Left kidney (tissue), 2 donors: ENCODE measurements around the gene JAML. TPM values are rescaled to one million over a fixed set of nuclear protein-coding genes. Genes with fewer than 3 reads are reported as not detected.
A peak's percentile ranks its signal among the peaks of the same experiment; 100 is the strongest.

Experiments used
- DNase-seq: peaks from one replicate; pipeline ENCODE4 v3.0.0-alpha.2; 2013
- polyA plus RNA-seq: library from polyadenylated mRNA; unstranded; fragments of 120-200 nt; gene quantifications from one replicate; pipeline ENCODE4 v1.2.1, GENCODE V29; 2013; ENCODE audit not compliant: insufficient read length

JAML gene
- polyA plus RNA-seq, 1 donor, result 1.5 TPM

DNA sequence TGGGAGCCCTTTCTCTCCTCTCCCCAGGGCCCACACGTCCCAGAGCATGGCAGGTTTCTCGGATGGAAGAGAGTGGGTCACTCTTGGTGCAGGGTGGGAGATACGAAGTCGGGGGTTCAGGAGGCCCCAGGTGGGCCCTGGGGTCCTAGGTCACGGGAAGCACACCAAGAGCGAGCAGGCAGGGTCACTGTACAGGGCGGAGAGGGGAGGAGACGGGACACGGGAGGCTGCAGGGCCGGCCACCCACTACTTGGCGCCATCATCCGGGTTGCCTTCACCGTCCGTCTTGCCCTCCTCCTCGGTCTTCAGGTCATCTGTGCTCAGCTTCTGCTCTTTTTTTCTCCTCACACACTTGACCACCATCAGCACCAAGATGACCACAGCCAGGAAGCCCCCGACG lies 58.2 kb downstream of the JAML start:
- DNase-seq, result no peak

- DNase-seq, result no peak
Observed at GRCh38 chr11:118164885-118165284, 59.9 kb downstream of the JAML start.

DNA sequence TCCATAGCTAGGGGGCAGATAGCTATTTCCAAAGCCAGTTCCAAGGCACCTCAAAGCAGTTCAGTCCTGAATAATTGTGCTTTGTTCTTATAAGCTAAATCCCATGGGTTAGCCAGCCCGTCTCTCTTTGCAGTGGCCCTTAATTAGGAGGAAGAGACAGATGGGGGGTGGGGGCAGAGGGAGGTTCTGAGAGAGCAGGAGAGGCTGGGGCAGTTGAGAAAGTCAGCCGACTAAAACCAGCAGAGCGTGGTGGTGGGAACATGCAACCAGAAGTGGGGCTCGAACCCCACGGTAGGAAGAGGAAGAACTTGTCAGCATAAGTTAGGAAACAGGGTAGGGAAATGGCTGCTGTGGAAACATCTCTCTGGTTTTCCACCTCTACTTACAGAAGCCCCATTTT lies 61.3 kb downstream of the JAML start:
- no peak for DNase-seq

DNA sequence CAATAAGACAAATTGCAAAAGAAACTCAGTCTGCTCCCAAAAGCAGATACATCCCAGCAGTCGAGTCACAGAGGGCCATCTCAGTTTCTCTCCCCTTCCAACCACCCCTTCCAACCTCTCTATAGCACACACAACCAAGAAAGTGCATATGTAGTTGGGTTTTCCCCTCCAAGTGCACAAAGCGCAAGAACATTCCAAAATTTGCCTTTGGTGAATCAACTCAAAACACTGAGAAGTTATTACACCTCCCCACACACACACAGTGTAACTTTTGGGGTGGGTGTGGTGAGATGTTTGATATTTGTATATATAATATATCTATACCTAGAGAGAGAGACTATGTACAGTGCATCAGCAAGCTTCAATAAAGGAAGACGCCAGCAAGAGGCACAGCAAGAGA lies 62.0 kb downstream of the JAML start:
- no peak for DNase-seq

GRCh38 chr11:118161786-118162185 lies 63.0 kb downstream of the JAML start:
- no peak for DNase-seq

DNA sequence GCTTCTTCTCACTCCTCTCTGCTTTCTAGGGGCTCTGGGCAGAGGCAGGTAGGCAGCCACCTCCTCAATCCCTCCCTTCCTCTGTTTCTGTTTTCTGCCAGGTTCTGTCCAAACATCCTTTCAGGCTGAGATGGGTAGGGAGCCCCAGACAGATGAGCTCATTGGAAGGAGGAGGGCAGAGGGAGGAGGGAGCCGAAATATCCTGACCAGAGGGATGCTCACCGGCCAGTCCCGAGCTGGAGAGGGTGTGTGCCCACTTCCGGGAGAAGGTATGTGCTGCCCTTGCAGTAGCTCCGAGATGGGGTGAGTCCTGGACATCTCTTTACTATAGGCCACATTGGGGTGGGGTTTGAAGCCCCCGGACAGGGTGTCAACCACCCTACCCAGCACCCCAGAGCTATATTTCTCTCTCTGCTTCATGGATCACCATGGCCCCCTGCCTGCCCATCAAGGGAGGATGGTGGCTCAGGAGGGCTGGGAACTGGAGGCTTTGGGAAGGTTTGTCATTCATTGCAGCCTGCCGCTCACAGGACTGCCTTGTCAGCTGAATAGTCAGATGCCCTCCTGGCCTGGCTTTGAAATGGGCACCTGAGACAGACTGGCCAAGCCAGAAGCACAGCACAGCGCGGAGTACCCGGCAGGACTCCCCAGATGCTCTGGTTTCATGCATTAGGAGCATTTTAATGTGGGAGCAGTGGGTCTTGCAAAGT lies 67.5 kb downstream of the JAML start:
- DNase-seq, result no peak

DNA sequence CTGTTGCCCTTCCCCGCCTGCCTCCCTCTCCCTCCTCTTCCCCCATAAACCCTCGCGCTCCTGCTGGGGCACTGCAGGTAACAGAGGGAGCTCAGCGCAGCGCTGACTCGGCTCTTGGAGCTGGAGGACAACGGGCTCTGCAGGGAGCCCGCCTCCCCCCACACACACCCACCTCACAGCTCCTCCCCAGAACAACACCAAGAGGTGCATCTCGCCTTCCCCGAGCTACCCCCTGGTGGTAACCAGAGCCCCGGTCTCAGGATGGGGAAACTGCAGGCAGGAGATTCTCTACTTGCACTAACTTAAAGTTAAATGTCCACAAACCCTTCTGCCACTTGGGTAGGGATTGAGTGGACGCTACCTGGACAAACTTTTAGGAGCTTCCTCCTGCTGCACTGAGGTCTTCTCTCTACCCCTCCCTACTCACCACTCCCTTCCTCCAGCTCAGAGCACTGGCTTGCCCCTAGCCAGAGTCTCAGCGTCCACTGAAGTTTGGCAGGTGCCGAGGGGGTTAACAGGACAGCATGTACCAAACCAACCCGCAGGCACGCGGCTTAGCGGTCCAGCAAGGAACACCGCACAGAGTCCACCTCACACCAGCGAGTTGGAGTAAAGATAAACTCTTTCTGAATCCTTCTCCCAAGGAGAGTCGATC lies 68.2 kb downstream of the JAML start:
- DNase-seq, result no peak

DNA sequence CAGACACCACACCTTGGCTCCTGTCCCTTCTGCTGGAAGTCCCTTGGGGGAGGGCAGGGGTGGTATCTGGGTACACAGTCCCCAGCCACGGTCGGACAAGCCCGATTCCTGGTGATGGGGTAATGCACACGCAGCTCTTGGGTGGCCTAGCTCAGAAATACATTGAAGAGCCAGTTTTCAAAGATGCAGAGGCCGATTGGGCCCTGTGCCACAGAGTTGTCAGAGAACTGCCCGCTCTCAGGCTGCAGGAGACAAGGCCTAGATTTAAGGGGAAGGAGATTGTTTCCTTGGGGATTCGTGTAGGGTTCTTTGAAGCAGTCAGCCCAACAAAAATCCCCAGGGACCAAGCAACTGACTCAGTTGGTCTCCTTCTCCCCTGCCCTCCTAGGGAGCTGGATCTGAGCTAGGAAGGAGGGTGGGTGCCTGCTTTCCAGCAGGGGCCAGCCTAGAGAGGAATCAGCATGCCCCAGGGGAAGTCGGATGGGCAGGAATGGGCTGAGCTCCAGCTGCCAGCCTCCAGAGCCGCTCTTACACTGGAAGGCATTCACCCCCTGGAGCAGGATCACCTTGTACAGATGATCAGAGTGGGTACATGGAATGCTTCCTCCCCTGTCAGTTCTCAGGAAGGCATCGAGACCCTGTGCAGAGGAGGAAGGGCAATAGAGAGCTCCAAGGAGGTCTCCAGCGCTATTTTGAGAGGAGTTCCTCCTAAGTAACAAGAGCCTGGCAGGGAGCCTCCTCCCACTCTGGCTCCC lies 68.9 kb downstream of the JAML start:
- no peak for DNase-seq

GRCh38 chr11:118154641-118155040 lies 70.2 kb downstream of the JAML start:
- DNase-seq, result no peak

DNA sequence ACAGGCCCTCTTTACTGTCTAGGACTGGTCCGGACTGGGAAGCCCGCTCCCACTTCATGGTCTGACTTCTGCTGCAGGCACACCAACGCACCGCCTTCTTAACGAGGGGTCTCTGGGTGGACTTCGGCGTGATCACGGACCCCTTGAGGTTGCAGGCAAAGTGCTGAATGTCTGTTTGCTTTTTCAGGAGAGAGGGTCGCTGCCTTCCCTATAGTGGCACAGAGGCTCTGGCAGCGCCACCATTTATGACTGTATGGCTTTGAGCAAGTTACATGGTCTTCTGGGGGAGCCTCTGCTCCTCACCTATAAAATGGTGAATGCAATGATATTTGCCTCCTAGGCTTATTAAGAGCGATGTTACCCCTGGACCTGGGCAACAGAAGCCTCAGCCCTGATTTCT lies 70.8 kb downstream of the JAML start:
- no peak for DNase-seq

- no peak for DNase-seq
Observed at GRCh38 chr11:118153516-118153915, 71.3 kb downstream of the JAML start.

GRCh38 chr11:118152552-118153471 lies 72.0 kb downstream of the JAML start, which contains the start of gene SCN4B:
TSS of gene SCN4B (minus strand) at chr11:118152823. CDS start at chr11:118152673, 150 bp downstream.
- peak; percentile 67 for DNase-seq

- DNase-seq, result no peak
Observed at GRCh38 chr11:118152020-118152551, 72.7 kb downstream of the JAML start.

DNA sequence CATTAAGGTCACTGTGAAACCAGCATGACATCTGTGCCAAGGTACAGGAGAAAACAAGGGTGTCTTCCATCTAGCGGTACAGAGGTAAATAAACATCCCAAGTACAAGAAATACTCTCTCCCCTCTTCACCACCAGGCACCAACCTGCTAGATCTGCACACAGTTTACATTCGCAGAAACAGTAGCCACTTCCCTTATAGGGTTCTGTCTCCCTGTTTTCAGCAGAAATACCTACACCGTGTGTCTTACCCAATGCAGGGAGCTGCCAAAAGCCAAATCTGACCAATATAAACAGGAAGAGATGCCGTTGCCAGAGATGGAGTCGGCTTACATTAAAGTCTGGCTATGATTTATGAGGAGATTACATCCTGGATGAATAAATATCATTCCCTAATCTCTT lies 73.4 kb downstream of the JAML start:
- no peak for DNase-seq

- DNase-seq, result no peak
Observed at GRCh38 chr11:118149493-118149892, 75.3 kb downstream of the JAML start.

- DNase-seq, result no peak
Observed at GRCh38 chr11:118148856-118149255, 76.0 kb downstream of the JAML start.

DNA sequence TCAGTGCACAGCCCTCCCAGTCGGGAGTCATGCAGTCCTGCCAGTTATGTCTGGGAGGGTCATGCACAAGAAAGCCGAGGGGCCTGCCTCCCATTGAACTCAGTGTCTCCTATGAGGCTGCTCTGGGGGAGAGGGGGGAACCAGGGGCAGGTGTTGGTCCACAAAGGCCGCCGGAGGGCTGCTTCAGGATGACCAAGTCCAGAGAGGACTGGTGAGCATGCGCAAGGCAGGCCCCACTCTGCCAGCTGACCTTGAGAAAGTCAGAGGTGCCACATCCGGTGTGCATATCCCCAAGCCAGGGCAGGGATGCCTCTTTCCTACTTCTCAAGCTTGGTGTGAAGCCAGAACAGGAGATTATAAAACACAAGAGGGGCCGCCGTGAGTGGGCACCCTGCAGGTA lies 76.6 kb downstream of the JAML start:
- no peak for DNase-seq

DNA sequence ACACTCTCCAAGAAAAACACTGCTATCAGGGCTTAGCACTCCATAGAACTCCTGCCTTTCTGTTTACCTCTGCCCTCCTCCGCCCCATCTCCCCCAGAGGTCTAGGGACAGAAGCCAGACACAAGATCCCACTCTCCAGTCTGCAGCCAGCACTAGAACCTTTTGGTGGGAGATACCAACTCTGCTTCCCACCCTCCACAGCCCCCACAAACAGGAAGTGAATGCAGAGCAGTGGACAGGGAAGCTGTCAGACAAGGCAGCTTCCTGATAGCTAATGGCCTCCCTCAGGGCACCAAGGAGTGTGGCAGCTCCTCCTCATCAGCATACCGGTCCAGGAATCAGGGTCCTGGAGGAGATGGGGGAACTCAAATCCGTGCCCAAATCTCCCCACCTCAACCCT lies 77.3 kb downstream of the JAML start:
- DNase-seq, result no peak

- DNase-seq, result no peak
Observed at GRCh38 chr11:118146554-118146953, 78.3 kb downstream of the JAML start.

DNA sequence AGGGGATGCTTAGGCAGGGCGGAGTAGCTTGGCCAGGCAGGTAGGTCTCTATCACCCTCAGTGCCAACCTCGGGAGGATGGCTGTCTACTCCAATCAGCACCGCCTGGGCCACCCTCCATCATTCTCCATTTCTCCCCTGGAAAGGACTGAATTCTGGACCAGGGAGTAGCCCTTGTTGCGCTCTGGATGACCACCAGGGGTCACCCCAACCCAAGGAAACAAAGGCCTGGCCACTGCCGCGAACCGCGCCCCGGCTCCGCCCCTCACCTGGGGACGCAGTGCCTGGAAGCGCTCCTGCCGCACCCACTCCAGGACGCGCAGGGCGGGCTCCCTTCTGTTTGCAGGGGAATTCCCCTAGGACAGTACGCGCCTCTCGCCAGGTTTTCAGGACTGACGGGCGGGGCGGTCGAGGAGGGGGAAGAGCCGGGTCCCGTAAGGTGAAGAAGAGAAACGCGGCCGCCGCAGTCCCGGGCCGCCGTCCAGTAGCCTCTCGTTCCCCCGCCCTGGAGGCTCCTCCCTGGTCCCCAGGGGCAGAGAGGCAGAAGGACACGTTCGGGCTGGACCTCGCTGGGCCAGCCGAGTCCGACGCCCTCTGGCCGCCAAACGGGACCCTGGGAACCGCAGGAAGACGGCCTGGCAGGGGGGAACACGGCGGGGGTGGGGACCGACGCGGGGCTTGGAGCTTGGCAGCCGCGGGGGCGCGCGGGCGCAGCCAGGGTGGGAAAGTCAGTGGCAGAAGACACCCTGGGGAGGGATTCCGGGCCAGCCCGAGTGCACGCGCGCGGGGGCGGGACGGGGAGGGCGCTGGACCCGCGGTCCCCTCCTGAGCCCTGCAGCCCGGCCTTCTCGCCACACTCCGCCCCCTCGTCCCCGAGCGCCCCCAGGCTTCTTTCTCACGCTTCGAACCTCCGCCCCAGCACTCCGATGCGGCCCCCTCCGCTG lies 79.3 kb downstream of the JAML start:
- DNase-seq, result peak; percentile 77
